ENCODE results near the gene PRMT3.
"Not testable (repeated sequence)": the region's sequence is repeated elsewhere in the genome, so short reads cannot be mapped to it uniquely, and the experiment has no call there.

Gene PRMT3

GRCh38 chr11:20555783-20556182 lies 168.3 kb downstream of the PRMT3 start:
- Histone ChIP-seq H3K27me3 (ENCODE audit: control insufficient read depth, insufficient read depth, low read length) (no peaks in the 10 kb centered on the region), H3K9me3 (ENCODE audit: control insufficient read depth, insufficient read depth, low read length) (peaks cover 9% of the 10 kb centered on the region; the same call in 1 of the 2 replicates), H3K36me3 (ENCODE audit: control insufficient read depth, insufficient read depth, low read length) (no peaks in the 10 kb centered on the region), H3K27ac (ENCODE audit: low read depth, low read length) (no peak overlapping the region), H3K4me3 (ENCODE audit: low read depth, low read length) (no peak overlapping the region), H3K4me1 (ENCODE audit: control insufficient read depth, insufficient read depth, low read length) (no peaks in the 10 kb centered on the region), H3K9ac (ENCODE audit: low read depth, low read length) (no peak overlapping the region)

DNA sequence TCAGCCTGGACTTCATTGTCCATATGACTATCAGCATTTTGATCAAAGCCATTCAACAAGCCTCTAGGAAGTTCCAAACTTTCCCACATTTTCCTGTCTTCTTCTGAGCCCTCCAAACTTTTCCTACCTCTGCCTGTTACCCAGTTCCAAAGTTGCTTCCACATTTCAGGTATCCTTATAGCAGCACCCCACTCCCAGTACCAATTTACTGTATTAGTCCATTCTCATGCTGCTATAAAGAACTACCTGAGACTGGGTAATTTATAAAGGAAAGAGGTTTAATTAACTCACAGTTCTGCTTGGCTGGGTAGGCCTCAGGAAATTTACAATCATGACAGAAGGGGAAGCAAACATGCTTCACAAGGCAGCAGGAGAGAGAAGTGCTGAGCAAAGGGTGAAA lies 168.9 kb downstream of the PRMT3 start:
- not testable (repeated sequence) for H3K4me1 ChIP-seq (ENCODE audit: control insufficient read depth, insufficient read depth, low read length); H3K27ac ChIP-seq (ENCODE audit: low read depth, low read length); H3K9me3 ChIP-seq (ENCODE audit: control insufficient read depth, insufficient read depth, low read length); H3K36me3 ChIP-seq (ENCODE audit: control insufficient read depth, insufficient read depth, low read length); H3K27me3 ChIP-seq (ENCODE audit: control insufficient read depth, insufficient read depth, low read length); H3K9ac ChIP-seq (ENCODE audit: low read depth, low read length); H3K4me3 ChIP-seq (ENCODE audit: low read depth, low read length)

DNA sequence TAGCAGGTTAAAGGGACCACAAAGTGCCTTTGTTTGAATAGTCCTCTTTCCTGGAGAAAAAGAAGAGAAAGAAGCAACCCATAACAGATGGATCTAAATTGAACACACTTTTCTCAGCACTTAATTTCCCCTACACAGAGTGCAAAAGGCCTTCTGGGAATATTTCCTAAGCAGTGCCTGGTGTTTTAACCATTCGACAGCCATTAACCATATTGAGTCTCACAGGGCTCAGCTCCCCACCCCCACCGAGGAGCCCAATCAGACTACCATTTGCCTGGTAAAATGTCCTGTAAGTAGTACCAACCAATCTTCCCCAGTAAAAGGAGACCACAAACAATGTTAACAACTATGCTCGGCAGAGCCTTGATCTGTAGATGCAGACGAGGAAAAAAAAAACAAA lies 171.2 kb downstream of the PRMT3 start:
- Histone ChIP-seq H3K9me3 (ENCODE audit: control insufficient read depth, insufficient read depth, low read length) (peaks cover 9% of the 10 kb centered on the region; the same call in 1 of the 2 replicates), H3K27ac (ENCODE audit: low read depth, low read length) (no peak overlapping the region), H3K27me3 (ENCODE audit: control insufficient read depth, insufficient read depth, low read length) (no peaks in the 10 kb centered on the region), H3K4me3 (ENCODE audit: low read depth, low read length) (no peak overlapping the region), H3K4me1 (ENCODE audit: control insufficient read depth, insufficient read depth, low read length) (no peaks in the 10 kb centered on the region), H3K9ac (ENCODE audit: low read depth, low read length) (no peak overlapping the region), H3K36me3 (ENCODE audit: control insufficient read depth, insufficient read depth, low read length) (no peaks in the 10 kb centered on the region)
